Activated CD4-positive, CD25-positive, alpha-beta regulatory T cell treated with anti-CD3 and anti-CD28 coated beads, Interleukin-2, amount 50 U/mL, for 16 hours (primary cell): Measurements from ENCODE around the gene NBAS.
"Not testable (repeated sequence)": the region's sequence is repeated elsewhere in the genome, so short reads cannot be mapped to it uniquely, and the experiment has no call there.

Experiments
- DNase-seq: peaks from one replicate; pipeline ENCODE4 v3.0.0-alpha.2; 2020; ENCODE audit warnings: low read depth, low spot score

The NBAS gene

GRCh38 chr2:15527074-15527739 is 33.9 kb downstream of the NBAS start:
- DNase-seq: no peak

- DNase-seq: no peak
Measured at GRCh38 chr2:15521641-15522181, 39.4 kb downstream of the NBAS start.

GRCh38 chr2:15520346-15520745 is 40.8 kb downstream of the NBAS start:
- DNase-seq: no peak

GRCh38 chr2:15518759-15519158 is 42.4 kb downstream of the NBAS start:
- DNase-seq: not testable (repeated sequence)

- DNase-seq: no peak
Measured at GRCh38 chr2:15517793-15518192, 43.3 kb downstream of the NBAS start.

- no peak for DNase-seq
Measured at GRCh38 chr2:15511686-15512085, 49.4 kb downstream of the NBAS start.

GRCh38 chr2:15510552-15510951 is 50.6 kb downstream of the NBAS start:
- DNase-seq: no peak

- DNase-seq: no peak
Measured at GRCh38 chr2:15510131-15510530, 51.0 kb downstream of the NBAS start.

GRCh38 chr2:15507697-15508096 is 53.4 kb downstream of the NBAS start:
- no peak for DNase-seq

- no peak for DNase-seq
Measured at GRCh38 chr2:15507061-15507460, 54.1 kb downstream of the NBAS start.

- DNase-seq: no peak
Measured at GRCh38 chr2:15506229-15506819, 54.8 kb downstream of the NBAS start.

GRCh38 chr2:15504882-15505663 is 56.1 kb downstream of the NBAS start:
- DNase-seq: no peak

GRCh38 chr2:15499251-15499650 is 61.9 kb downstream of the NBAS start:
- not testable (repeated sequence) for DNase-seq

GRCh38 chr2:15498554-15498953 is 62.6 kb downstream of the NBAS start:
- no peak for DNase-seq

- no peak for DNase-seq
Measured at GRCh38 chr2:15494877-15495276, 66.3 kb downstream of the NBAS start.

- no peak for DNase-seq
Measured at GRCh38 chr2:15492773-15493325, 68.3 kb downstream of the NBAS start.

- DNase-seq: no peak
Measured at GRCh38 chr2:15486770-15487169, 74.4 kb downstream of the NBAS start.

GRCh38 chr2:15485949-15486348 is 75.2 kb downstream of the NBAS start:
- DNase-seq: no peak

GRCh38 chr2:15481000-15481399 is 80.1 kb downstream of the NBAS start:
- no peak for DNase-seq

- no peak for DNase-seq
Measured at GRCh38 chr2:15480552-15480951, 80.6 kb downstream of the NBAS start.

- DNase-seq: no peak
Measured at GRCh38 chr2:15472876-15473275, 88.3 kb downstream of the NBAS start.

GRCh38 chr2:15472133-15472532 is 89.0 kb downstream of the NBAS start:
- no peak for DNase-seq
